GM10248 (cell line): ENCODE results near the gene MYL5.

Experiments
- CTCF ChIA-PET: fragments of 300-600 bp; sonication (Branson Sonifier 250); formaldehyde crosslinking; extraction: SDS; loops from one replicate; lab custom pipeline; 2021; ENCODE audit warnings: antibody characterized with exemption; lab: Yijun Ruan, JAX
- POLR2A ChIA-PET: fragments of 350-650 bp; sonication (Branson Sonifier 250); formaldehyde crosslinking; extraction: SDS; loops from one replicate; lab custom pipeline; 2020; ENCODE audit warnings: antibody characterized with exemption; lab: Yijun Ruan, JAX
- DNase-seq: peaks from one replicate; pipeline ENCODE4 v3.0.0; 2012; ENCODE audit errors: extremely low spot score
- CTCF ChIP-seq: IDR thresholded peaks from 2 replicates; pipeline ENCODE4 v1.5.1; 2012; ENCODE audit warnings: mild to moderate bottlenecking, low read depth; ENCODE audit errors: extremely low read depth, missing control alignments, control extremely low read depth

MYL5 gene

GRCh38 chr4:706834-707598 is 32.7 kb downstream of the MYL5 start:
- DNase-seq: no peak
- ChIA-PET POLR2A (no interaction called here), CTCF (no interaction called here)
- TF ChIP-seq CTCF: no peak

- ChIA-PET CTCF (no interaction called here), POLR2A (interaction anchor here (0.5 kb wide), 1 partner anchor 70 kb away, joined by 4 read pairs; no protein-coding TSS in a partner anchor)
- TF ChIP-seq CTCF: no peak
- DNase-seq: no peak
These were observed 33.7 kb downstream of the MYL5 start for GRCh38 chr4:707929-708630.

GRCh38 chr4:708631-708933 is 34.2 kb downstream of the MYL5 start:
- no peak for TF ChIP-seq CTCF
- ChIA-PET CTCF (interaction anchor here (2.6 kb wide), 1 partner anchor 33 kb away, joined by 7 read pairs; no protein-coding TSS in a partner anchor), POLR2A (interaction anchor here (0.5 kb wide), 1 partner anchor 70 kb away, joined by 4 read pairs; no protein-coding TSS in a partner anchor)
- no peak for DNase-seq

- DNase-seq: no peak
- CTCF ChIA-PET: interaction anchor here (1.0 to 2.6 kb wide), 2 partner anchors 9 to 33 kb away, joined by 7 read pairs; no protein-coding TSS in a partner anchor
- POLR2A ChIA-PET: no interaction called here
- no peak for TF ChIP-seq CTCF
These were observed 35.0 kb downstream of the MYL5 start for GRCh38 chr4:709348-709747.

- no peak for TF ChIP-seq CTCF
- ChIA-PET CTCF (interaction anchor here (0.7 to 2.6 kb wide), 3 partner anchors 10 to 33 kb away, joined by 3 to 7 read pairs (median 7); no protein-coding TSS in a partner anchor), POLR2A (no interaction called here)
- DNase-seq: no peak
These were observed 35.8 kb downstream of the MYL5 start for GRCh38 chr4:710116-710515.

- ChIA-PET CTCF (interaction anchor here (0.7 to 2.6 kb wide), 2 partner anchors 31 to 32 kb away, joined by 3 to 7 read pairs; no protein-coding TSS in a partner anchor), POLR2A (no interaction called here)
- no peak for TF ChIP-seq CTCF
- no peak for DNase-seq
These were observed 36.6 kb downstream of the MYL5 start for GRCh38 chr4:710916-711315.
